ENCODE results near the gene LCP2.
A peak's percentile ranks its signal among the peaks of the same experiment; 100 is the strongest.

- TF ChIP-seq CTCF (conservative IDR thresholded peaks at IDR 0.05), result peak; percentile 33; the same call in 1 of the 2 replicates
- TF ChIP-seq EZH2 (IDR thresholded peaks at IDR 0.05; ENCODE audit: low read depth), result no peak
Measured at GRCh38 chr5:170273968-170274710, 23.4 kb downstream of the LCP2 start.
